Activated CD4-positive, alpha-beta T cell treated with anti-CD3 and anti-CD28 coated beads for 4 hours (primary cell): ENCODE data around the gene SPECC1L.

Experiments
- DNase-seq, 2 donors: peaks; one replicate each; pipeline ENCODE4 v3.0.0-alpha.2; 2020

The SPECC1L gene

DNA sequence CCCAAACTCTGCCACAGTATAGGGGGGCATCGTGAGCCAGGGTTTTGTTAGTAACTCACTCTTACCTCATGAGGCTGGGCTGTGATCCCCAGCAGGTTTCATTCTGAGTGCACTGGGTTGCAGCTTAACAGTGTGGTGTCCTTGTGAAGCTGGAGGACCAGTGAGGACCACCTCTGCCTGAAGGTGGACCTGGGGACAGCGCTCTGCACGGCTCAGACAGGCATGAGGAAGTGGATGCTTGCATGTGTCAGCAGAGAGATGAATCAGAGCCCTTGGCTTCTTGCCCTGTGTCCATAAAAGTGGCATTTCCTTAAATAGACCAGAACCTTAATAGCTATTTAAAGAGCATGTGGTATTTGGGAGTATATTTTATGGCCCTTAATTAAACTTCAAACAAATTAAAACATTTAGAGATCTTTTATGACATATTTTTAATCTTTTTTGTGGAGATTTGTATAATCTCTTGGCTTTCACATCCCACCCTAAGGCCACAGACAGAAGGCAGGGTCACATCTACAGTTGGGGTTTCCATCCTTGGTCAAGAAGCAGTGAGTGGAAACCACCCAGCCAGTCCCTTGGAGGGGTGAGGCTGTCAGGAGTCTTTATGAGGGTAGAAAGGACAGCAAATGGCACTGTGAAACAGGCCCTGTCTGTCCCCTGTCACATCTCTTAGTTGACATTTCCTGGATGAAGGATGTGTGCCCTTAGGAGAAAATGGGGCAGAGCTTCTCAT, 132.0 kb downstream of the SPECC1L start:
- no peak for DNase-seq

- no peak for DNase-seq
Measured at GRCh38 chr22:24403346-24403745, 132.7 kb downstream of the SPECC1L start.

DNA sequence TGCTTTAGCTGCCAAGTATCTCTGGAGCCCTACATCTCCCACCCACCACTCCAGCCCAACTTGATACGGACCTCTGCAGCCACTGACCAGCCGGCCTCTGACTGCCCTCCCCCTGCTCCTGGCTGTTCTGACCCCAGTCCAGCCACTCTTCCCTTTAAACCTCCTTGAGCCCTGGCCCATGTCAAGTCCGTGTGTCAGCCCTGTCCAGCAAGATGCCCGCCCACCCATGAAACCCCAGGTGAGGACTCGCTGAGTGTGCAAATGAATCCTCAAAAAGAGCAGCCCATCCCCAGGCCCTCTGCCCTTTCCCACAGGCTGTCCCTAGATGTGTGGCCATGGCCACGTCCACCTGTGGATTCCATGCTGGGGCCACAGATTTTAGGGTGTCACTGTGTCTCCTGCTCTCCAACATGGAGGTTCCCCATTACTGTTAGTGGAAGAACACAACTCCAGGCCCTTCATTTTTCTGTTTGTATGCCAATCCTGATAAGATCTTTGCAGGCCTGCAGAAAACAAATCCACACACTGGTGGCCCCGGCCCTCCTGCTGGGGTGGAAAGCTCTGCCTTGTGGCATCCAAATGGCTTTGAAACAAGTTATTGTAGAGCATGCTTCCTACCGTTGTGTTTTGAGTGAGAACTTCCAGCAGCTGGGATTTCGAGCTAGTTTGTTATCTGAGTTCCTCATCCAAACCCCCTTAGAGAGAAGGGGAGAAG, 134.1 kb downstream of the SPECC1L start:
- no peak for DNase-seq

GRCh38 chr22:24405631-24406321, 135.1 kb downstream of the SPECC1L start:
- no peak for DNase-seq

DNA sequence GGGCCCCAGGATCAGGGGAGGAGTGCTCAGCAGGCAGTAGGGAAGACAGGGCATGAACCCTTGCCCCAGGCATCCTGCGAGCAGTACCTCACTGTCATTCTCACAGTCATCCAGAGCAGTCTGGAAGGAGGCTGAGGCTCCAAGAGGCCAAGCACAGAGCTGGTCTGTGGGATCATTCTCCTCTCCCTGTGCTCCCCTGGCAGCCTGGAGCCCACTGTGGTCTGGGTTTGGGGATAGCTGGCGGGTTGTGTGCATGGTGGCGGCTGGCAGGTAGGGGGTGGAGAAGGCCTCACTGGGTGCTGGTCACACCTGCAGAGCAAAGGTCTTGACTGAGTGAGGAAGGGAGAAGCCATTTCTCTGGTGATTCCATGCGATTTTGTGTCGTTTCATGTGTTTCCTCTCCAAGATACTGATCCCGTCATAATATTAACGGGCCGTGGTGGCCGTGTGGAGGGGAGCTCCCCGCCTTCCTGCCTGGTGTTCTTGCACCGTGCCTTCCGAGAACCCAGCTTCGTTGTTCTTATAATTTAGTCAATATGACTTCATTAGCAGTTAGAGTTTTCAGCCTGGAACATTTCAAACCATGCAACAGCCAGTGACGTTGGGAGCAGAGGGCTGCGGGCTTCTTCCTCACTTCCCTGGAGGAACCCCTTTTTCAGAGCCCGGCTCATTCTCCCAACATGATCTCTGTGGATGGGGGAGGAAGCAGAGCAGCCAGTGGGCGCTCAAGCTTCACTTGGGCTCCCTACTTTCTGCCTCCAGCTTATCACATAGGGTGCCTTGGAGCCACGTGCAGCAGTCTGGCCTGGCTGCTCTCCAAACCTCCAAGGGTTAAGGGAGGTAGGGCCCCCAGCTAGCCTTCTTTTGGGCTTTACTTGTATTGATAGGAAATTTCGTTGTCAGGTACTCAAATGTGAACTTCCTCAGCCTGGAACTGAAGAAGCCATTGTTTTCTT, 136.0 kb downstream of the SPECC1L start:
- no peak for DNase-seq

GRCh38 chr22:24407278-24407665, 136.6 kb downstream of the SPECC1L start:
- no peak for DNase-seq

DNA sequence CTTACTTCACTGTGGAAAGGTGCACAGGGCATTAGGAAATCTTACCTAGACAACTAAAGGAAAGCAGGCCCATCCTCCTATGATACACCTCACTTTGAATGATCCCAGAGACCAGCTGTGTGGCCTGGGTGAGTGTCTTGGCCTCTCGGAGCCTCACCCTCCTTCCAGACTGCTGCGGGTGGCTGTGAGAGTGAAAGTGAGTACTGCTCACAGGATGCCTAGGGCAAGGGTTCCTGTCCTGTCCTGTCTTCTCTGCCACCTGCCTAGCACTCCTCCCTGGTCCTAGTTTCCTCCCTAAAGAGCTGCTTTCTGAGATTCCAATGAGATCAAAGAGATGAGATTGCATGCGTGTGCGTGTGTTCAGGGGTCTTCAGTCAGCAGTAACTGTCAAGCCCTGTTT, 137.3 kb downstream of the SPECC1L start:
- no peak for DNase-seq

DNA sequence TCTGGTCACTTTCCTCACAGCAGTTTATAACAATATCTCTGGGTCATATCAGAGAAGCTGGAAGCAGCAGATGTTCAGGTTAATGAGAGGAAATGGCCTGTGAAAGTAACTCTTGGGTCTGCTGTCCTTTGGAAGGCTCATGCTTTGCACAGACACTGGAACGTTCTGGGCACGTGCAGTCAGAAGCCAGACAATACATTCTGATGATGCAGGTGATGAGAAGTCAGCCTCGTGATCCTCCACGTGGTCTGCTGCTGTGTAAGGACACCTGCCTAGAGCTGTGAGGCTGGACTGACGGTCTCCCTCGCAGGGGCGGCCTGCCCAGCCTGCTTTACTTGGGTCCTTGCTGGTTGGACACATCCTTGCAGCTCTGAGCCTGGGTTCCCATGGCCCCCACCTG, 138.0 kb downstream of the SPECC1L start:
- no peak for DNase-seq

- DNase-seq: no peak
Measured at GRCh38 chr22:24409707-24410106, 139.1 kb downstream of the SPECC1L start.

GRCh38 chr22:24410110-24410856, 139.7 kb downstream of the SPECC1L start:
- no peak for DNase-seq

DNA sequence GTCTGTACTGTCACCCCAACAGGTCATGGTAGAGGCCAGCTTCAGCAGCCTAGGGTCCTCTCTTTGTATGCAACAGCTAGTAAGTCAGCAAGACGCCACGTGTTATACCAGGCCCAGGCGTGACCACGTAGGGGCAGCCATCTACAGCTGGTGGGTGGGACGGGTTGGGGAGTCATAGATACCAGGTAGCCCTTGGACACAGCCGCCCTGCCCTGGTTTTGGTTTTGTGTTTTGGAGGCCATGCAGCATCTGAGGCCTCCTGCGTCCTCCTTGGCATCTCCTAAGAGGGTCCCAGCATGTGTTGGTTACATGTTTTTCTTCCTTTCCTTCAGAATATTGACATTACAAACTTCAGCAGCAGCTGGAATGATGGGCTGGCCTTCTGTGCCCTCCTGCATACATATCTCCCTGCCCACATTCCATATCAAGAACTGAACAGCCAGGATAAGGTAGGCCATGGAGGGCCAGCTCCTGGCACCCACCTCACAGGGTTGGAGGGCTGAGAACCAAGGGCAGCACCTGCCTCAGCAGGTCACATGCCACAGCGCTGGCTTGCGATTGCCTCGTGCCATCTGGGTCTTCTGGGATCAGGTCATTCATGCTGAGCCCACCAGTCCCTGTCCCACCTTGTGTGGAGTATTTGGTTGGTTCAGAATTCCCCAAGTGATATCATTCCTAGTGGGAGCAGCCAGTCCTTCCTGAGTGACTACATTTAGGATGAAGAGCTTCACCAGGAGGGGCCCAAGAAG, 140.8 kb downstream of the SPECC1L start:
- DNase-seq: no peak

- no peak for DNase-seq
Measured at GRCh38 chr22:24412274-24412673, 141.6 kb downstream of the SPECC1L start.

DNA sequence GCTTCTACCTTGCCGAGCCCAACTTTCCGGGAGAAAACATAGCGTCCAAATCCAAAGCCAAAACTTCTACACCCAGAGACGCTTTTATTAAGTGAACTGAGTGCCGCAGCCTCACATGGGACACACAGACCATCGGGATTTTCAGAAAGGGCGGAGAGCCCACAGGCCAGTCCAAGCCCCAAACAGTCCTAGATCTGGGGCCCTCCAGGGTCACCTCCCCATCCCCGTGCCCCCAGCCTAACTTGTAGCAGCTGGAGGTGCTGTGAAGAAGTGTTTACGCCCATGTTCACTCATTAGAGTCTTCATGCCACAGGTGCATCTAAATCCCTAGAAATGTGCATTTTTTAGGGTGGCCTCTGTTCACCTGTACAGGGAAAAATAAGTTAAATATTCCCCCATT, 142.6 kb downstream of the SPECC1L start:
- no peak for DNase-seq

DNA sequence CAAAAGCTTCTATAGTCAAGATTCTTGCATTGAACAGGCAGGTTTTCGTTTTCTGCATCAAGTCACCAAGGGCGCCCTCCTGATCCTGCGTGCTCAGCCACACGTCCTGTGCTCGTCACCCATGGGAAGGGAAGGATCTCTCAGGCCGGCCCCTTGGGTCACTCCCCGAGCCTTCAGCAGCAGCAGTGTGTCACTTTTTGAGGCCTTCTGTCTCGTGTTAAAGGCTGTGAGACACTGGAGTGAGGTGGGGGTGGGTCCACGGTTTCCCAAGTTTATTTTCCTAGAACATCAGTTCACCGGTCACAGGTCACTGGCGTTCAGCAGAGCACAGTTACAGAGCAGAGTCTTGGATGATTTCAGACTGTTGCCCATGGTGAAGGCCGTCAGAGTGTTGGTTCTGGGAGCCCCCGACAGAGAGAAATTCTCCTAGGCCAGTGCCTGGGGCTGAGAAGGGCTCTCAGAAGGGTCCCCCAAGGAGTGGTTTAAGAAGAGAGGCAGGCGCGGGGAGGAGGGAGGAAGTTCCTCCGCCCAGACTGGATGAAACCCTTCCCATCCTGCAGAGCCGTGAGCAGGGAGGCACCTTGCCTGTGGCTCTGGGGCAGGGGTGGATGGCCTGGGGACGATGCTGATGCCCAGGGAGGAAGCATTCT, 143.2 kb downstream of the SPECC1L start:
- DNase-seq: no peak

- no peak for DNase-seq
Measured at GRCh38 chr22:24414523-24414922, 143.9 kb downstream of the SPECC1L start.

DNA sequence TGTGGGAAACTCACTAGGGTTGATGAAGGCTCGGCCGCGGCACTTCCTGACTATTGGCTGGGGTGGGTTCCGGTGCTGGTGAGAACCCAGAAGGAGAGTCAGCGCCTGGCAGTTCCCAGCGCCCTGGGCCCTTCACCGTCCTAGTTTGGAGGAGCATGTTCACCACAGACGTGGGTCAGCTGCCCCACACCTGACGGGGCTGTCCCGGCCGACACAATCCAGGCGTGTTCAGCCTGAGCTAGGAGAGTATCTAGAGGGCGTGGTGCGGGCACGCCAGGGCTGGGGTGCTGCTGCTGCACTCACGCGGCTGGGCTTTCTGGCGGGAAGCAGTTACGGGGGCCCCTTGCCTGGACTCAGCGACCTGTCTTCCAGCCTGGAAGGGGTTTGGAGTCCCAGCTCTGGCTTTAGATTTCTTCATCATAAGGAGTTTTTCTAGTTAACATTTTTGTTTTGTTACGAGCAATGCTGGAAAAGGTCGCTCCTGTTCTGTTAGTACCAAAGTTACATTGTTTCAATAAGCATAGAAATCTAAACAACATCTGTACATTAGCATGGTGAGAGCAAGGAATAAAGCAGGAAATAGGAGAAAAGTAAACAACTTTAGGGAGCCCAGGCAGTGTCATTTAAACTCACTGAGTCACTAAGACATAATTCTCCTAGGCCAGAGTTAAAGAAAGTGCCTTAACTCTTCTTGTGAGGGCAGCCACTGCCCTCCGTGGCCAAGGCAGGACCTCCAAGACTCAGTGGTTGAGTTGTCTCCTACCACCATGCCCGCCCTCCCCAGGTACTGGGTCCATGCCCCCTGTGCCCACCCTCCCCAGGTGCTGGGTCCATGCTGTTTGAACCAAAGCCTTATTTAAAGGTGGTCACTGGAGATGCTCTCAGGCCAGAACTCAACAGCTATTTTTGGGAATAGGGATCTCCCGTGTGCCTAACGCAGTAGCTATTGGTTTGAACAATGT, 144.6 kb downstream of the SPECC1L start:
- no peak for DNase-seq

DNA sequence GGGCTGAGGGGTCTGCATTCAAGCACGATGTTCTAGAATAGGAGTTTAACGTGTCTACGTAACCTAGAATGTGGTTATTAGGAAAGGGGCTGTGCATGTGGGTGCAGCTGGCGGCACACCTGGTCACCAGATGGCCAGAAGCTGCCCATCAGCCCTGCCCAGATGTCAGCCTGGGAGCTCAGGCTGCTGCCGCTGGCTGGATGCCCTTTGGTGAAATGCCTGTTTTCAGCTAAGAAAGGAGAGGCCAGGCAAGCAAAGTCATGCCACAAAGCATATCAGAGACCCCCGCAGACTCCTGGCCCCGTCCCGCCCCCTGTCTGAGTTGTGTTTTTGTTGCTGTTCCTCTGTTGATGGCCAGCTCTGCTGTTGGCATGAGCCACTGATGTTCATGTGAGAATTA, 145.5 kb downstream of the SPECC1L start:
- no peak for DNase-seq

DNA sequence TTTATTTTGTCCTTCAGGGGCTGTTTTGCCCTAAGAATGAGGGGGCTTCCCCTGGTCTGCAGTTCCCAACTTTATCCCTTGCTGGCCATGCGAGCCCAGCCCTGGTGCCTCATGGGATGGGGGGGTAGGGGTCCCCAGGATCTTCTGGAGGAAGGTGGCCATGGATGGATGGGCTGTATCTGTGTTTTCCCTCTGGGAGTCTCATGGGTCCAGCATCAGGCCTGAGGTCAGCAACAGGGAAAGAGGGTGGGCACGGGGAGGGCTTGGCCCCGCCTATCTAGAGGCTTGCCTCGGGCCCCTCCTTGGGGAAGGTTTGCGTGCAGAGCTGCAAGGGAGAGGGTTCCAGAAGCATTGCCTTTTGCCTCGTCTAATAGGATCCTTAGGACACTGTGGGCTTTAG, 146.0 kb downstream of the SPECC1L start:
- no peak for DNase-seq

DNA sequence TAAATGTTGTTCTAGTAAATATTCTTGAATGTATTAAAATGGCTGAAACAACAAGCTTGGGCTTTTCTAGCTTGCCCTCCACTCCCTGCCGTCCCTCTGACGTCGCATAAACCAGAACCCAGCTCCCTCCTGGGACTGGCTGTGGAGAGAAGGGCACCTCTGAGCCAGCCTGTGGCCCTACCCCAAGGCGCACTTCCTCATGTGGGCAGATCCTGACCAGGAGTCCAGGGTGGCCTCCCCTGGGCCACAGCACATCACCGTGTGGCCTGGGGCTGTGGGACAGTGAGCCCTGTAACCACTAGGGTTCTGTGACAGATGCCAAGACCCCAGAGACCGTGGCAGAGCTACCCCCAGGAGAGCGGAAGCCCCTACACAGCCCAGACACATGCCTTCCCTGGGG, 146.6 kb downstream of the SPECC1L start:
- no peak for DNase-seq
